ENCODE data around the gene MAGED2.

GRCh38 chrX:54824722-54825121, 17.2 kb downstream of the MAGED2 start:
- TF ChIP-seq POLR2AphosphoS5 (IDR thresholded peaks at IDR 0.05) (no peak), POLR2A (IDR thresholded peaks at IDR 0.05; ENCODE audit: low read depth) (no peak), CTCF (IDR thresholded peaks at IDR 0.05) (no peak)

Data from esophagus muscularis mucosa (tissue), 3 donors.